Sigmoid colon (tissue), 7 donors: ENCODE measurements around the gene BHLHA9. TPM values are rescaled to one million over a fixed set of nuclear protein-coding genes. Genes with fewer than 3 reads are reported as not detected.
A peak's percentile ranks its signal among the peaks of the same experiment; 100 is the strongest.

ENCODE experiments used
- DNase-seq: peaks from one replicate; pipeline ENCODE4 v3.0.0-alpha.2; 2019
- H3K27ac ChIP-seq, 4 donors: fragments of 200-600 bp; sonication (generic); one replicate each; pipeline ENCODE4 v1.5.1; 2016 to 2019; ENCODE audit warnings: mild to moderate bottlenecking in 1 of 4
- H3K27me3 ChIP-seq, 3 donors: fragments of 200-600 bp; sonication (generic); one replicate each; pipeline ENCODE4 v1.5.1; 2019; ENCODE audit warnings: mild to moderate bottlenecking in 1 of 3
- H3K36me3 ChIP-seq, 4 donors: fragments of 200-600 bp; sonication (generic); one replicate each; pipeline ENCODE4 v1.5.1; 2016 to 2019
- H3K4me1 ChIP-seq, 4 donors: fragments of 200-600 bp; sonication (generic); one replicate each; pipeline ENCODE4 v1.5.1; 2017 to 2019
- H3K4me3 ChIP-seq, 4 donors: fragments of 200-600 bp; sonication (generic); one replicate each; pipeline ENCODE4 v1.5.1; 2017 to 2019; ENCODE audit warnings: mild to moderate bottlenecking in 2 of 4, moderate library complexity in 1 of 4
- H3K9me3 ChIP-seq, 4 donors: fragments of 200-600 bp in 3 of 4; sonication (generic) in 3 of 4; one replicate each; pipeline versions ENCODE4 v1.5.1 to v1.6.1; 2013 to 2019
- EP300 ChIP-seq, 4 donors: sonication (generic); formaldehyde crosslinking; IDR thresholded peaks; one replicate each; pipeline ENCODE4 v1.6.1; 2017; ENCODE audit warnings: antibody characterized with exemption in 4 of 4
- POLR2A ChIP-seq, 2 donors: fragments of 450-650 bp; IDR thresholded peaks; one replicate each; pipeline ENCODE4 v1.6.1; 2016; ENCODE audit warnings: antibody characterized with exemption in 2 of 2, mild to moderate bottlenecking in 2 of 2, moderate library complexity in 2 of 2
- POLR2AphosphoS5 ChIP-seq, 4 donors: sonication (generic); formaldehyde crosslinking; IDR thresholded peaks; one replicate each; pipeline ENCODE4 v1.6.1; 2017; ENCODE audit warnings: antibody characterized with exemption in 4 of 4
- WGBS, 2 donors: extraction: QIAGEN DNeasy Blood & Tissue Kit; methylation state at CpG; one replicate each; pipeline ENCODE4 v1.1.7; 2013; 5-methylcytosine and 5-hydroxymethylcytosine counted together
- intact Hi-C: fragments of 100-400 bp; cut with DNase I; formaldehyde crosslinking; loops from one replicate; pipeline ENCODE4 v1.15.1; 2023
- polyA plus RNA-seq, 3 donors: library from polyadenylated mRNA; stranded (reverse); fragments of 200-250 nt; gene quantifications; one replicate each; pipeline ENCODE4 v1.2.3, GENCODE V29; 2013
- total RNA-seq, 4 donors: library from RNA; depleted of rRNA; stranded (reverse); fragments of >200 nt; gene quantifications; one replicate each; pipeline ENCODE4 v1.1.0, GENCODE V29; 2016
- TF ChIP-seq, protein P1 (sequence below), 4 experiments: fragments of 450-650 bp in 3 of 4; fragments of 200-600 bp in 1 of 4; IDR thresholded peaks; one replicate each; pipeline ENCODE4 v1.5.1; 2016 to 2019; ENCODE audit warnings: antibody characterized with exemption in 4 of 4, mild to moderate bottlenecking in 3 of 4, moderate library complexity in 2 of 4
- donor health status: healthy with polysubstance abuse.
- donor health status: Bipolar disorder and iron deficiency.
- donor health status: healthy.

Gene BHLHA9
- total RNA-seq (not detected), polyA plus RNA-seq (not detected)

DNA sequence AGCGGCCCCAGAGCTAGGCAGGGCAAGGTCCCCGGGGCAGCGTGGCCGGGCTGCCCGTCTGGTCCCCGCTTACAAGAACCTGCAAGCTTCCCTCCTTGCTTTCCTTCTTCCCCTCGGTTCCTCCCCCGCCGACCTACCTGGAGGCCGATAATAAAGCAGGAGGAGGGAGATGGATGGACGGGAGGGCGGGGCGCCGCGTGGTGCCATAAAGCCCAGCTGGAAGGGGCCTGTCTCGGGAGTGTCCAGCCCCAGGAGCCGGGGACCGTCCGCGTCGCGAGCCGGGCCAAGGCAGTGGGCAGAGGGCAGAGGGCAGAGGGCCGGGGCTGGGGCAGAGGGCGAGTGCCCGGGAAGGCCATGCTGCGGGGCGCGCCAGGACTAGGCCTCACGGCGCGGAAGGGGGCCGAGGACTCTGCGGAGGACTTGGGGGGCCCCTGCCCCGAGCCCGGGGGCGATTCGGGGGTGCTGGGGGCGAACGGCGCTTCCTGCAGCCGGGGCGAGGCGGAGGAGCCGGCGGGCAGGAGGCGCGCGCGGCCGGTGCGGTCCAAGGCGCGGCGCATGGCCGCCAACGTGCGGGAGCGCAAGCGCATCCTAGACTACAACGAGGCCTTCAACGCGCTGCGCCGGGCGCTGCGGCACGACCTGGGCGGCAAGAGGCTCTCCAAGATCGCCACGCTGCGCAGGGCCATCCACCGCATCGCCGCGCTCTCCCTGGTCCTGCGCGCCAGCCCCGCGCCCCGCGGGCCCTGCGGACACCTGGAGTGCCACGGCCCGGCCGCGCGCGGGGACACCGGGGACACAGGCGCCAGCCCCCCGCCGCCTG is at the start of gene BHLHA9:
BHLHA9 (plus strand) TSS at position 235 of the 820 bp plus-strand sequence; CDS start at position 355, 120 bp downstream.
- H3K27me3 ChIP-seq: peaks cover 19 to 39% (median 23%) of the 10 kb centered on the region in 3 donors
- TF ChIP-seq POLR2A (IDR thresholded peaks at IDR 0.05) (no peak), EP300 (IDR thresholded peaks at IDR 0.05) (no peak), POLR2AphosphoS5 (IDR thresholded peaks at IDR 0.05) (no peak)
- TF ChIP-seq, protein P1, sequence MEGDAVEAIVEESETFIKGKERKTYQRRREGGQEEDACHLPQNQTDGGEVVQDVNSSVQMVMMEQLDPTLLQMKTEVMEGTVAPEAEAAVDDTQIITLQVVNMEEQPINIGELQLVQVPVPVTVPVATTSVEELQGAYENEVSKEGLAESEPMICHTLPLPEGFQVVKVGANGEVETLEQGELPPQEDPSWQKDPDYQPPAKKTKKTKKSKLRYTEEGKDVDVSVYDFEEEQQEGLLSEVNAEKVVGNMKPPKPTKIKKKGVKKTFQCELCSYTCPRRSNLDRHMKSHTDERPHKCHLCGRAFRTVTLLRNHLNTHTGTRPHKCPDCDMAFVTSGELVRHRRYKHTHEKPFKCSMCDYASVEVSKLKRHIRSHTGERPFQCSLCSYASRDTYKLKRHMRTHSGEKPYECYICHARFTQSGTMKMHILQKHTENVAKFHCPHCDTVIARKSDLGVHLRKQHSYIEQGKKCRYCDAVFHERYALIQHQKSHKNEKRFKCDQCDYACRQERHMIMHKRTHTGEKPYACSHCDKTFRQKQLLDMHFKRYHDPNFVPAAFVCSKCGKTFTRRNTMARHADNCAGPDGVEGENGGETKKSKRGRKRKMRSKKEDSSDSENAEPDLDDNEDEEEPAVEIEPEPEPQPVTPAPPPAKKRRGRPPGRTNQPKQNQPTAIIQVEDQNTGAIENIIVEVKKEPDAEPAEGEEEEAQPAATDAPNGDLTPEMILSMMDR (IDR thresholded peaks at IDR 0.05): no peak
- H3K27ac ChIP-seq: no peak within 1 kb of the TSS
- peaks cover 0 to 24% (median 19%) of the 10 kb centered on the region in 4 donors for H3K4me1 ChIP-seq
- no peaks in the 10 kb centered on the region for H3K36me3 ChIP-seq
- DNase-seq: no peak
- peak within 1 kb of the TSS in 2 of 4 donors; percentile 12 to 13 for H3K4me3 ChIP-seq
- intact Hi-C loops: no loop called here
- H3K9me3 ChIP-seq: no peaks in the 10 kb centered on the region
- 4 to 10% methylated on average over 93 of the region's 93 CpGs for WGBS, 2 donors

DNA sequence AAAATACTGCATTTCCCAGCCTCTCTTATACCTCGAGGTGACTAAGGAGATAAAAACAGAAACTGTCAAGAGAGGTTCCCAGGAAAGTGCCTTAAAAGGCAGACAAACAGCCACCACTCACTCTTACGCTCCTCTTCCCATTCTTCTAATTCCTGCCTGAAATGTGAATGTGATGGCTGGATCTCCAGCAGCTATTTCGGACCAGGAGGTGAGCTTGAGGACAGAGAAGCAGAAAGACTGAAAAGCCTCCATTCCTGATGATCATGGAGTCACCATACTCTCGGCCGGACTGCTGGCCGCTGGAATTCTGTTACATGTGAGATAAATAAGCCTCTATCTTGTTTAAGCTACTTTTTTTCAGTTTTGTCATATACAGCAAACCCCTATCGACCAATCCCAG is 49.0 kb upstream of the BHLHA9 start:
- Histone ChIP-seq H3K36me3 (no peaks in the 10 kb centered on the region), H3K4me3 (no peak overlapping the region), H3K4me1 (no peaks in the 10 kb centered on the region), H3K9me3 (no peaks in the 10 kb centered on the region), H3K27me3 (peaks cover 0 to 17% (median 8%) of the 10 kb centered on the region in 3 donors), H3K27ac (no peak overlapping the region)
- 85 to 95% methylated on average over 7 of the region's 7 CpGs for WGBS, 2 donors
- DNase-seq: no peak
- TF ChIP-seq, protein P1 (IDR thresholded peaks at IDR 0.05): no peak
- TF ChIP-seq EP300 (IDR thresholded peaks at IDR 0.05) (no peak), POLR2AphosphoS5 (IDR thresholded peaks at IDR 0.05) (no peak), POLR2A (IDR thresholded peaks at IDR 0.05) (no peak)
- intact Hi-C loops: no loop called here

DNA sequence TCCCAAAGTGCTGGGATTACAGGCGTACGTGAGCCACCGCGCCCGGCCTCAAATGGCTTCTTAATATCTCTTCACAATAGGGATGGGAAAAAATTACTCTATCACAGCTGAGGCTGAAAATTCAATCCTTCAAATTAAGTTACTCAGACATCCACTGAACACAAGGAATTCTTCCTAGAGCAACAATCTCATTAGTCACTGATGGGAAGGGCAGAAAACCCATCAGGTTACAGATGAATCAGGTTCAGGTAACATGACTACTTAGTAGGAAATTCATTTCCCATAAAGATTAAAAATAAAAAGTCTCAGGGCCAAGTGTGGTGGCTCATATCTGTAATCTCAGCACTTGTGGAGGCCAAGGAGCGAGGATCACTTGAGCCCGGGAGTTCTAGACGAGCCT is 47.9 kb upstream of the BHLHA9 start:
- Histone ChIP-seq H3K27me3 (peaks cover 0 to 13% (median 0%) of the 10 kb centered on the region in 3 donors), H3K27ac (no peak overlapping the region), H3K4me1 (no peaks in the 10 kb centered on the region), H3K9me3 (no peaks in the 10 kb centered on the region), H3K36me3 (no peaks in the 10 kb centered on the region), H3K4me3 (no peak overlapping the region)
- WGBS, 2 donors: 96% methylated on average over 8 of the region's 8 CpGs
- no peak for TF ChIP-seq POLR2AphosphoS5 (IDR thresholded peaks at IDR 0.05)
- TF ChIP-seq, protein P1 (IDR thresholded peaks at IDR 0.05): no peak
- TF ChIP-seq EP300 (IDR thresholded peaks at IDR 0.05): no peak
- TF ChIP-seq POLR2A (IDR thresholded peaks at IDR 0.05): no peak
- intact Hi-C loops: no loop called here
- no peak for DNase-seq

DNA sequence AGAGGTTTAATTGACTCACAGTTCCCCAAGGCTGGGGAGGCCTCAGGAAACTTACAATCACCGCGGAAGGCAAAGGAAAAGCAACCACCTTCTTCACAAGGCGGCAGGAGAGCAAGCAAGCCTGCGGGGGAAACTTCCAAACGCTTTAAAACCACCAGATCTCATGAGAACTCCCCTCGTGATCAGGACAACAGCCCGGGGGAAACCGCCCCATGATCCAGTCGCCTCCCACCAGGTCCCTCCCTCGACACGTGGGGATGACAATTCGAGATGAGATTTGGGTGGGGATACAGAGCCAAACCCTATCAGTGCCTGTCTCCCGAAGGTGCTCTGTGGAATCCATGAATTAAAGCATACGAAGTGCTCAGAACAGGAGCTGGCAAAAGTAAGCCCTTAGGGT is 46.6 kb upstream of the BHLHA9 start:
- TF ChIP-seq, protein P1 (IDR thresholded peaks at IDR 0.05): no peak
- TF ChIP-seq POLR2A (IDR thresholded peaks at IDR 0.05) (no peak), POLR2AphosphoS5 (IDR thresholded peaks at IDR 0.05) (no peak), EP300 (IDR thresholded peaks at IDR 0.05) (no peak)
- Histone ChIP-seq H3K9me3 (no peaks in the 10 kb centered on the region), H3K4me1 (peaks cover 0 to 7% (median 6%) of the 10 kb centered on the region in 4 donors), H3K27me3 (peaks cover 5 to 24% (median 12%) of the 10 kb centered on the region in 3 donors), H3K36me3 (no peaks in the 10 kb centered on the region), H3K4me3 (no peak overlapping the region), H3K27ac (no peak overlapping the region)
- intact Hi-C loops: no loop called here
- DNase-seq: no peak
- WGBS, 2 donors: 86 to 91% methylated on average over 14 of the region's 14 CpGs
